GM12873 (cell line): ENCODE measurements around the gene RPL10A.

Experiments used
- CTCF ChIP-seq: IDR thresholded peaks from 2 replicates; pipeline ENCODE4 v1.5.1; 2012; ENCODE audit warnings: low read depth, mild to moderate bottlenecking, moderate library complexity, low read length, control low read depth; ENCODE audit not compliant: insufficient read depth; ENCODE audit errors: missing control alignments

Gene RPL10A

GRCh38 chr6:35486005-35486925 lies 18.1 kb downstream of the RPL10A start:
- TF ChIP-seq CTCF: no peak

GRCh38 chr6:35487658-35488516 lies 19.7 kb downstream of the RPL10A start:
- no peak for TF ChIP-seq CTCF

GRCh38 chr6:35488517-35488862 lies 20.3 kb downstream of the RPL10A start:
- TF ChIP-seq CTCF: no peak

- TF ChIP-seq CTCF: no peak
Observed at GRCh38 chr6:35489066-35489465, 20.9 kb downstream of the RPL10A start.

GRCh38 chr6:35489995-35490791 lies 22.0 kb downstream of the RPL10A start:
- TF ChIP-seq CTCF: no peak

GRCh38 chr6:35490821-35491557 lies 22.8 kb downstream of the RPL10A start:
- no peak for TF ChIP-seq CTCF
